Endometrium (tissue), 2 donors: ENCODE data around the gene RFX3.

Experiments
- FAIRE-seq: peaks from 2 replicates; lab custom pipeline; 2012; peaks lifted over from hg19 to GRCh38; lab: Jason Lieb, UNC
- donor health status: control.
- donor health status: control.

The RFX3 gene

DNA sequence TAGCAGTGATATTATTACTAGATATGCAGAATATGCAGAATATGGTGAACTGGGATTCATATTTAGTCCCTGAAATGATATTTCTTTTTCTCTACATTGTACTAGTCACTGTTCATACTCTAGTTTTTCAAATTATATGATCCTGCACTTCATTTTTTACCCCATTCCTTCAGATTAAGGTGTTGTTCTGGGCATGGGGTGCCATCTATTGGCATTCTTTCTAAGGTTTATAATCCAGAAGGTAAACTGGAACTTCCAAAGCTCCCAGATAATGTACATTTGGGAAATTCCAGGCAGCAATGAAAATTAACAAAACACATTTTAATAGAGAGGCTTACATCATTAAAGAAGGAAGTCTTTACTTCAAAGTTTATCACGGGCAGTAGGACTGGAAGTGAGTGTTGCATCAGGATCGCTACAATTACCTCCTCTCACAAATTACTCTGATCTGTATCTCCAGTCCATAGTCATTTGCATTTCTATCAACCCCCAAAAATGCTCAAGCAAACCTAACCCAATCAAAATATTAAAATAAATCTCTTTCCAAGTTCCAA is 12.5 kb downstream of the RFX3 start:
- no peak for FAIRE-seq

- FAIRE-seq = no peak
These were observed 14.2 kb downstream of the RFX3 start for GRCh38 chr9:3511551-3511950.

- FAIRE-seq = peak; percentile 55
These were observed 15.0 kb downstream of the RFX3 start for GRCh38 chr9:3510796-3511195.

- no peak for FAIRE-seq
These were observed 15.9 kb downstream of the RFX3 start for GRCh38 chr9:3509926-3510325.

DNA sequence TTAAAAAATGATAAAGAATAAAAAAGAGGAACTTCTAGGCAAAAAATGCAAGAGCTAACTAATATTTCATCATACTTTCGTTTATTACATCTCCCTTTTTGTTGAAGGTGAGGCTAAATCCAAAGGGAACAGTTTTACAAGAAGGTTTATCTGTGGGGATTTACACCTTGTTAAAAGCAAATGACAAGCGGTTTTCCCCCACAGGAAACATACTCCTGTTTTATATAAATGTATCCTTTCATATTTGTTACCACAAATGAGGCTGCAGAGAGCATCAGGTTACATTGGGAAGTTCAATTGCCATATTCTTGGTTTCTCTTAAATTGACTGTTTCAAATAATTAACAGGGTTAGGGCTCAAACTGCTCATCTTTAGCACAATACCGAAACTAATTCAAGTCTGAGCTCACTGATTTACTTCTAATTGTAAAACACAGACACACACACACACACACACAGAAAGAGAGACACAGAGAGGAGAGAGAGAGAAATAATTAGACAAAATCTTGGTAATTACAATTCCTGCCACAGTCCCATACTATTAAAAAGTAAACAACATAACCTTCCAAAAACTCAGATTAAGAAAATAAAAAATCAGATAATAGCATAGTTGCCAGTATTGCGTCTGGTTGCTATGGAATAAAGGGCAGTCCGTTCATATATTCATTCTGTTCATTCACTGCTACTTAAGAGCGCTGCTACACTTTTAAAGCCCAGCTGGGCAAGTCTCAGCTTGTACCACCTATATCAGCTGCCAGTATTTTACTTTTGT is 17.1 kb downstream of the RFX3 start:
- no peak for FAIRE-seq

GRCh38 chr9:3508078-3508431 is 17.7 kb downstream of the RFX3 start:
- FAIRE-seq = no peak

DNA sequence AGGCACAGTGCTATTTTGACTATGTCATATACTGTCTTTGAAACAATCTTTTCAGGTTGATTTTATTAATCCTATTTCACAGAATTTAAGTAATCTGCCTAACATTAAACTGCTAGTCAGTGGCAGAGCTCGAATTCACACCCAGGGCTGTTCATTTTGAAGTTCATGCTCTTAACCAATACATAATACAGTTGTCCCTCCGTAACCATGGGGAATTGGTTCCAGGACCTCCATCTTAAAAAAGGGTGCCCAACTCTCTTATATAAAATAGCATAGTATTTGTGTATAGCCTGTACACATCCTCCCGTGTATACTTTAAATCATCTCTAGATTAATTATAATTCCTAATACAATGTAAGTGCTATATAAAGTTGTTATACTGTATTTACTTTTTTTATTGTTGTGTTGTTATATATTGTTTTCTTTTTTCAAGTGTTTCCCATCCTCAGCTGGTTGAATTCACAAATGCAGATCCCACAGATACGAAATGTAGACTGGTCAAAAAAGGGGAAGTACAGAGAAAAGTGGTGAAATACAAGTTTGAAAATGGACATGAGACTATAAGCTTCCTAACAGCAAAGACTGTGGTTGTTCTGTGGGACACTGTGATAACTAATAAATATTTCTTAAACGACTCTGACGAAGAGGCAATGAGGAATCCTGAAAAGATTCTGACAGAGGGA is 18.3 kb downstream of the RFX3 start:
- no peak for FAIRE-seq

GRCh38 chr9:3506164-3506563 is 19.6 kb downstream of the RFX3 start:
- FAIRE-seq = no peak

DNA sequence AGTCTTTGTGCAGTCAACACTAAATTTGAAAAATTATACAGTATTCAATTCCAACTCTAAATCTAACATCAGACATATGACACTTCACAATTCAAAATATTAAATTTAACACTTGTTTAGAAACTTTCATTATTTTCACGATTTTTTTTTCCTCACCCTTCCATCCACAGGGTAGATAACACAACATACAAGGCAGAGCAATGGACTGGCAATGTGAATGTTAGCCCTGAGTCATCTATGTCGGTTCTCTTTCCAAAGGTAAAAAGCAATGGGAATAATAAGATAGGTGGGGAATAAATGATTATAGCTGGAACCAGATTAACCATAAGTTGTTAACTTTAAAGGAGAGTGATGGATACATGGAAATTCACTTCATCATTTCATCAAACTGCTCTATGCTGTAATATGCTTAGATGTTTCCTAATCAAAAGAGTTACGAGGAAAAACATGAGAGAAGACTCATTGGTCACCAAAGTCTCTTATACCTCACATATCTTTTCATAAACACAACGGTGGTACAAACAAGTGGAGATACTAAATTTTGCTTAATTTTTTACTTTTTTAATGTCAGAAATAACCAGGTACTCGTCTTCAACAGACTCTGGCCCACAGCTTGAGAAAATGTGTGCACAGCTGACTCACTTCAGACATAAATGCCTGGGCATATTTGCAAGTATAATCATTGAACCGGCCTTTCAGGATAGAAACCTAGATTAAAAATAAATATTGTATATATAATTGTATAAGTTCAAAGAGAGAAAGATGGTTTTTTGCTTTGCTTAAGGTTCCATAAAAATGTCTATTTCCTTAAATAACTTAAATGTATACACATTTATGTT is 23.0 kb downstream of the RFX3 start:
- peak; percentile 21 for FAIRE-seq

DNA sequence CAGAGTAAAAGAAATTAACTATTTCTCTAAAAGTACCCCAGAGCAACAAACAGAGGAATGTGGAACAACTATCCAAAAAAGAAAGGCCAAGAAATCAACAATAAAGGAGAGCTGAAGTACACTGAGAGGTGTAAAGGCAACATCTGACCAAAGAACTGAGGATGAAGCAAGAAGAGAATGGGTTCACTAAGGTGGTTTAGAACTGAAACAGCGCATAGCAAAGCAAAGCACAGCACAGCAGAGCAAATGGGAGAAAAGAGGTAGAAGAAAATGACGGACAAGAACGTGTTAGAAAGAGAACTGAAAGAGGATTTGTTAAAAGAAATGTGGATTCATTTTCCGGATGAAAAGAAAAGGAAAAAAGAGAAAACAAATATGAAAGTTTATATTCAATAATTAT is 25.8 kb downstream of the RFX3 start:
- FAIRE-seq = no peak

- no peak for FAIRE-seq
These were observed 27.1 kb downstream of the RFX3 start for GRCh38 chr9:3498691-3499090.

GRCh38 chr9:3497857-3498256 is 27.9 kb downstream of the RFX3 start:
- FAIRE-seq = no peak

GRCh38 chr9:3497401-3497800 is 28.4 kb downstream of the RFX3 start:
- no peak for FAIRE-seq

- FAIRE-seq = no peak
These were observed 29.9 kb downstream of the RFX3 start for GRCh38 chr9:3495855-3496254.

DNA sequence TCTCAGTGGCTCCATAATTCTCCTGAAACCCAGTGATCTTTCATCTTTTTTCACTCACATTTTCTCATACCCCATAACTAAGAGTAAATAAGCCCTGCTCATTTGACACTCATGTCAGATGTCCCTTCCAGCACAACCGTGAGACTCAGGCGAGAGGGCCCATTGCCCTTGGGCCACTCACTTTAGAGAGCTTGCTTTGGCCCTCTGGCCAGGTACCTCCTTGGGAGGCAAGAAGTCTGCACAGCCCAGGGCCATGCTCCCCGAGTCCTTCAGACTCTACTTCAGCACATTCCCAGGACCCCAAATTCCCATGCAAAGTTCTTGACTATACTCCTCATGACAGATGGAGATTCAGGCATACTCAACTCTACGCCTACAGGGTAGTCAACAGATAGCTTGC is 33.6 kb downstream of the RFX3 start:
- no peak for FAIRE-seq

- FAIRE-seq = no peak
These were observed 34.4 kb downstream of the RFX3 start for GRCh38 chr9:3491450-3491849.

DNA sequence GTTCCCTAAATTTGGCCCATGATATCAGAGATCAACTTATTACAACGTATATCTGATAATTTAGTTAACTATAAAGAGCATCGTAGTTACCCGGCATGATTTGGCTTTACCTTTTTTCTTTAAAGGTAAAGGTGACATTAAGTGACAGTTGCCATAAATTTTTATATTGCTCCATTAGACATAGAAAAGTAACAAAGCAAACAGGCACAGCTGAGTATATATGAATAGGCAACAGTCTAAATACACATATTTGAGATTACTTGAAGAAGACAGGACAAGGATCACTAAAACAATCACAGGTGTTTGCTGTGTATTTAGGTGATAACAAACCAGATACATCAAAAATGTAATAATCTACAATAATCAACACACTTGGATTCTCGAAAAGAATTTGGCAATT is 34.8 kb downstream of the RFX3 start:
- no peak for FAIRE-seq

DNA sequence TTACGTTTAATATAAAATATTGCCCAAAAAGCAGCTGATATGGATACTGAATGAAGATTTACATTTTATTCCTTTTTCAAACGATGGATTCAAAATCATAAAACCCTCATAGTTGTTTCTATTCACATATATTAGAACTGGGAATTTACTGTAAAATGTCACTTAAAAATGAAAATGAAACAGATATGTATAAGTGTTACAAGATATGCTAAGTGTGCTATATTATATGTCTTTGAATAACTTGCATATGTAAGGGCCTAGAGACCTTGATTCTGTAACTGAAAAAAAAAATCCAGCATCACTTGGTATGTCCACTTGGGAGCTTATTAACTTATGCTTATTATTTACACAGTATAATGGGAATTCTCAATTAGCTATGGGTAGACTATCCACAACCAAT is 43.2 kb downstream of the RFX3 start:
- FAIRE-seq = no peak

- no peak for FAIRE-seq
These were observed 45.5 kb downstream of the RFX3 start for GRCh38 chr9:3480353-3480655.

GRCh38 chr9:3479514-3480352 is 46.1 kb downstream of the RFX3 start:
- no peak for FAIRE-seq

- FAIRE-seq = no peak
These were observed 47.2 kb downstream of the RFX3 start for GRCh38 chr9:3478549-3478953.

GRCh38 chr9:3477236-3477834 is 48.5 kb downstream of the RFX3 start:
- FAIRE-seq = no peak
